Peyer's patch (tissue), 4 donors: Measurements from ENCODE around the gene PAX8.

ENCODE experiments used
- POLR2A ChIP-seq, 2 donors: fragments of 450-650 bp; IDR thresholded peaks; one replicate each; pipeline ENCODE4 v1.5.1; 2017; ENCODE audit warnings: antibody characterized with exemption in 2 of 2, mild to moderate bottlenecking in 2 of 2, moderate library complexity in 2 of 2
- TF ChIP-seq, protein P1 (sequence below), 6 experiments: fragments of 450-650 bp in 4 of 6; fragments of 200-600 bp in 2 of 6; sonication (generic) in 1 of 6; IDR thresholded peaks; one replicate each; pipeline ENCODE4 v1.5.1; 2017 to 2019; ENCODE audit warnings: antibody characterized with exemption in 6 of 6, mild to moderate bottlenecking in 3 of 6, moderate library complexity in 1 of 6

DNA sequence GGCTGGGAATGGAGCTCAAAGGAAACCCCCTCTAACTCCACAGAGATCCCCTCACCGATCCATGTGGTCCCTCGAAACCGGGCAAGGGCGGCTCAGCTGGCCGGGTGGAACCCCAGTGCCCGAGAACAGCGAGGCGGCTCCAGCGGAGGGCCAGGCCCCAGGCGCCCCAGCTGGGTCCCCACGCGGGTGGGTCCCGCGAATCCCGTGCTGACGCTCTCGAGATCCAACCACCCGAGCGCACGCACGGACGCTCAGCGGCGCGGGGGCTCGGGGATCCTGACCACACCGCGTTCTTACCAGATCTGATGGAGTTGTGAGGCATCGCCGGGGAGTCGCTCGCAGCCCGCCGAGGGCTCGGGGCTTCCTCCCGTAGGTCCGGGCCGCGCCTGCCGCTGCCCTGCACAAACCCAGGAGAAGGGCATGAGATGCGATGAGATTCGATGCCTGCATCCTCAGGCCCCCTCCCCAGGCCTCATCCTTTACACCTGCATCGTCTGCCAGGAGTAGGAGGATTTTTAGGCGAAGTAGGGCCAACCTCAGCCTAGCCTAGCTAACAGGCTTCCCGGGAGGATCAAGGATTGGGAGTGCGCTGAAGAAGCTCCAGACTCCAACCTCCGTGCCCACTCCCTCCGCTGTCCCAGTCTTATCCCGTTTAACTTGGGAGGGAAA is 514 bp downstream of the PAX8 start:
- TF ChIP-seq, protein P1, sequence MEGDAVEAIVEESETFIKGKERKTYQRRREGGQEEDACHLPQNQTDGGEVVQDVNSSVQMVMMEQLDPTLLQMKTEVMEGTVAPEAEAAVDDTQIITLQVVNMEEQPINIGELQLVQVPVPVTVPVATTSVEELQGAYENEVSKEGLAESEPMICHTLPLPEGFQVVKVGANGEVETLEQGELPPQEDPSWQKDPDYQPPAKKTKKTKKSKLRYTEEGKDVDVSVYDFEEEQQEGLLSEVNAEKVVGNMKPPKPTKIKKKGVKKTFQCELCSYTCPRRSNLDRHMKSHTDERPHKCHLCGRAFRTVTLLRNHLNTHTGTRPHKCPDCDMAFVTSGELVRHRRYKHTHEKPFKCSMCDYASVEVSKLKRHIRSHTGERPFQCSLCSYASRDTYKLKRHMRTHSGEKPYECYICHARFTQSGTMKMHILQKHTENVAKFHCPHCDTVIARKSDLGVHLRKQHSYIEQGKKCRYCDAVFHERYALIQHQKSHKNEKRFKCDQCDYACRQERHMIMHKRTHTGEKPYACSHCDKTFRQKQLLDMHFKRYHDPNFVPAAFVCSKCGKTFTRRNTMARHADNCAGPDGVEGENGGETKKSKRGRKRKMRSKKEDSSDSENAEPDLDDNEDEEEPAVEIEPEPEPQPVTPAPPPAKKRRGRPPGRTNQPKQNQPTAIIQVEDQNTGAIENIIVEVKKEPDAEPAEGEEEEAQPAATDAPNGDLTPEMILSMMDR (IDR thresholded peaks at IDR 0.05), result no peak
- no peak for TF ChIP-seq POLR2A (IDR thresholded peaks at IDR 0.05)
